IPS DF 4.7 (cell line): ENCODE data around the gene SPOUT1.

Experiments used
- DNase-seq: peaks from one replicate; pipeline ENCODE4 v3.0.0-alpha.2; 2013; ENCODE audit warnings: low spot score; ENCODE audit errors: extremely low read depth

SPOUT1 gene

DNA sequence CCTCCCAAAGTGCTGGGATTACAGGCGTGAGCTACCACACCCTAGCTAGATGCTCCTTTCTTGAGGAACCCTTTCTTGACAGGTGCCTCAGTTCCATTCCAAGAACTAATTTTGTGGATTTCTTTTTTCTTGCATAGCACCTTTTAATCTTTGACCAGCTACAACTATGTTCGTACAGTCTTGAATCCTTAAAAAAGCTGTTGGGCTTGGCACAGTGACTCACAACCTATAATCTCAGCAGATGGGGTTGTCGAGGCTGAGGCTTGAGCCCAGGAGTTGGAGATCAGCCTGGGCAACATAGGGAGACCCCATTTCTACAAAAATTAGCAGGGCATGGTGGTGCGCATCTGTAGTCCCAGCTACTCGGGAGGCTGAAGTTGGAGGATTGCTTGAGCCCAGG lies 56.5 kb downstream of the SPOUT1 start:
- DNase-seq: no peak

DNA sequence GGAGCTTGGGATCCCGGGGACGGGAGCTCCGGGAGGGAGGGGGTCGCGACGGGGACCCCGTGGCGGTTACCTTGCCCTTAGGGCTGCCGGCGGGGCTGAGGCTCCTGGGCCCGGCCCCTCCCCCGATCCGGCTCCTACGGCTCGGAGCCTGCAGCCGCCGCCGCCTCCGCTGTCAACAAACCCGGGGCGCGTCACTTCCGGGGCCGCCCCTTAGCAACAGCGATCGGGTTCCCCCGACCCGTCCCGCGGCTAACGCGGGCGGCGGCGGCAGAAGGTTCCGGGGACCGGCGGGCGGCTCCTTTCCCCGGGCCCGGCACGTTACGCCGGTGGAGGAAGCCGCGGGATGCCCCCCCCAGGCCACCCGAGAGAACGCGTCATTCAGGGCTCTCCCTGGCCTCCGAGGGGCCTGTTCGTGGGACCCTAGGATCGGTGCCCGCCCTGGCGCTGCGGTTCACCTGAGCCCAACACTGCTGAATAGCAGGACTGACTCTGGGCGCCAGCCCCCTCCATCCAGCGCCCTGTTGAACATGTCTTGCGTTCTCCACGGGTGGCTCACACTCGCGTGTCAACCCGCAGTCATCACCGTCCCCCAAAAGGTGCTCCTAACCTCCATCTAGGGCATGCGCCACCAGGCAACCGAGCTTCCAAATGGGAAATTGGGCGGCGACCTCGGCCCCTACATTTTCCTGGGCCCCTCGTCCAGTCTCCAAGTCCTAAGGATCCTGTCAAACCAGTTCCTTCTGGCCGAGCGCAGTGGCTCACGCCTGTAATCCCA lies 57.7 kb downstream of the SPOUT1 start, which contains the start of gene ZER1:
TSS of gene ZER1 (minus strand) at position 183 of the 775 bp plus-strand sequence. CDS start 16,362 bp downstream, outside the sequence.
- peak; percentile 14 for DNase-seq

DNA sequence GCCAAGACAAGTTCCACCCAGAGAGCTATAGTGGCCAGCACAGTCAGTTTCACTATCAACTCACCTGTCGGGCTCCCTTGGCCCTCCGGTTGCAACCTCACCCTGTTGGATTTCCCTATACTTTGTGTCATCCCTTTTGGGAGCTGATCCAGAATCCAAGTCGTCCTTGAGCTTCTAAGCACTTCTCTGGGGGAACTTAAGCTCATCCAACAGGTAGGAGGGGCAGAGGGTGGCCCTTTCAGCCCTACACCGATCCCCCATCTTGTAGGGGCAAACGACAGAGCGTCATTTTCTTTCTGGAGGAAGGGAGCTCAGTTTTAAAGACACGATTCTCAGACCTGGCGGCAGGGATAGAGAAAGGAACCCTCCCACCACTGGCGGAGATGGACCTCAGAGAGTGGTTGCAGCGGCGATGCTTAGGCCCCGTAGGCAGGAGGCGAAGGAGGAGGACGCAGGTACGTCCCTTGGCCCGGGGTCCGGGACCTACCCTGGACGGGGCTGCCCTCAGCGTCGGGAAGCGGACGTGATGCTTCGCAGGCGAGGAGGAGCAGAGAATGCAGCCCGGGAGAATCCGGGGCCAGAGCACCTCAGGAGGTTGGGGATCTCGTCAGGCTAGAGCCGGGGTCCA lies 58.4 kb downstream of the SPOUT1 start:
- DNase-seq: no peak

DNA sequence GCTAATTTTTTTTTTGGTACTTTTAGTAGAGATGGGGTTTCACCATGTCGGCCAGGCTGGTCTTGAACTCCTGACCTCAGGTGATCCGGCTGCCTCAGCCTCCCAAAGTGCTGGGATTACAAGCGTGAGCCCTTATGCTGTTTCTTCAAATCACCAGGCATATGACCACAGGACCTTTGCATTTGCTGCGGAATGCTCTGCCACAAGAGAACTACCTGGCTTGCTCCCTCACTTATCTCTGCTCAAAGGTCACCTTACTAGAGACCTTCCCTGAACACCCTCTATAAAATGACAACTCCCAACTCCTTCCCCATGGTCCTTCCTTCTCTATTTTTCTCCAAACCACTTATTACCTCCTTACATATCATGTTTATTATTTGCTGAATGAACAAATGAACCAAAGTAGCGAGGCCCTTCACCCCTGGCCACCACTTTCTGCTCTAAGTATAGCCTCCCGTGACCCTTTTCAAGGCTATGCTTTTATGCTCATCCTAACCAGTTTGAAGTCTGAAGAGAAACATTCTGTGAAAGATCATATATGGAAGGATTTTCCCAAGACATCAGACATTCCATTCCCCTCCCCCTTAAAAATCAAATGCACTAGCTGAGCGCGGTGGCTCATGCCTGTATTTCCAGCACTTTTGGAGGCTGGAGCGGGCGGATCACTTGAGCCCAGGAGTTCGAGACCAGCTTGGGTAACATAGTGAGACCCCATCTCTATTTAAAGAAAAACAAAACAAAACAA lies 59.1 kb downstream of the SPOUT1 start:
- DNase-seq: no peak
